IMR-90 (cell line): Measurements from ENCODE around the gene C1QTNF1. TPM values are rescaled to one million over a fixed set of nuclear protein-coding genes. Genes with fewer than 3 reads are reported as not detected.

Experiments used
- ATAC-seq: fragments of 200-7000 bp; cut with Tn5 transposase; 2 replicates; pipeline ENCODE4 v1.9.1; 2020; ENCODE audit warnings: low read depth, mild to moderate bottlenecking, moderate library complexity
- BruUV-seq: library from RNA; stranded (reverse); fragments of 400-500 nt; replicated peaks from 2 replicates; lab custom pipeline; 2021; lab: Mats Ljungman, UMichigan
- CTCF ChIA-PET: fragments of 300-600 bp; formaldehyde crosslinking; extraction: SDS; loops from one replicate; lab custom pipeline; 2021; ENCODE audit warnings: antibody characterized with exemption; lab: Yijun Ruan, JAX
- POLR2A ChIA-PET: fragments of 300-600 bp; sonication (Branson Sonifier 250); formaldehyde crosslinking; loops from one replicate; lab custom pipeline; 2022; ENCODE audit warnings: antibody characterized with exemption; ENCODE audit not compliant: unreplicated experiment; lab: Charles Lee
- DNase-seq: peaks from one replicate; pipeline ENCODE4 v3.0.0; 2013
- H2AFZ ChIP-seq: replicated peaks from 2 replicates; pipeline ENCODE3; 2013; ENCODE audit warnings: low read length, mild to moderate bottlenecking; ENCODE audit not compliant: poor library complexity
- H2AK5ac ChIP-seq: 2 replicates; pipeline ENCODE4 v1.6.1; 2013; ENCODE audit warnings: low read depth, low read length, inconsistent platforms
- H2AK9ac ChIP-seq: replicated peaks from 2 replicates; pipeline ENCODE3; 2013; ENCODE audit warnings: mild to moderate bottlenecking, low read depth, low read length, moderate library complexity; ENCODE audit not compliant: poor library complexity
- H2BK120ac ChIP-seq: 2 replicates; pipeline ENCODE4 v1.6.1; 2013; ENCODE audit warnings: low read depth, low read length, inconsistent platforms
- H2BK15ac ChIP-seq: 3 replicates; pipeline ENCODE4 v1.6.1; 2013; ENCODE audit warnings: low read depth, low read length, inconsistent platforms
- H2BK20ac ChIP-seq: 2 replicates; pipeline ENCODE4 v1.6.1; 2013; ENCODE audit warnings: low read depth, mild to moderate bottlenecking, inconsistent platforms, low read length, moderate library complexity
- H2BK5ac ChIP-seq: 2 replicates; pipeline ENCODE4 v1.6.1; 2013; ENCODE audit warnings: mild to moderate bottlenecking, low read depth, low read length, inconsistent platforms; ENCODE audit not compliant: poor library complexity, severe bottlenecking
- H3K14ac ChIP-seq: replicated peaks from 2 replicates; pipeline ENCODE4 v1.6.1; 2013; ENCODE audit warnings: low read depth, low read length, inconsistent platforms
- H3K18ac ChIP-seq: 2 replicates; pipeline ENCODE4 v1.6.1; 2013; ENCODE audit warnings: low read depth, low read length, control low read depth
- H3K23ac ChIP-seq: 2 replicates; pipeline ENCODE4 v1.6.1; 2013; ENCODE audit warnings: low read depth, low read length, inconsistent platforms
- H3K27ac ChIP-seq: 2 replicates; pipeline ENCODE4 v1.5.1; 2013; ENCODE audit warnings: mild to moderate bottlenecking, control low read depth, low read length; ENCODE audit not compliant: insufficient read depth
- H3K27me3 ChIP-seq: 2 replicates; pipeline ENCODE4 v1.6.1; 2013; ENCODE audit warnings: low read length; ENCODE audit not compliant: control insufficient read depth, insufficient read depth
- H3K36me3 ChIP-seq: 2 replicates; pipeline ENCODE4 v1.6.1; 2013; ENCODE audit warnings: low read length, mixed read lengths; ENCODE audit not compliant: control insufficient read depth, insufficient read depth
- H3K4ac ChIP-seq: 2 replicates; pipeline ENCODE4 v1.6.1; 2013; ENCODE audit warnings: low read depth, low read length, inconsistent platforms
- H3K4me1 ChIP-seq: 2 replicates; pipeline ENCODE4 v1.6.1; 2013; ENCODE audit warnings: low read length, mixed read lengths; ENCODE audit not compliant: control insufficient read depth, insufficient read depth
- H3K4me2 ChIP-seq: 2 replicates; pipeline ENCODE4 v1.6.1; 2013; ENCODE audit warnings: low read depth, mild to moderate bottlenecking, control low read depth, low read length, moderate library complexity
- H3K4me3 ChIP-seq: 2 replicates; pipeline ENCODE4 v1.5.1; 2013; ENCODE audit warnings: low read depth, mild to moderate bottlenecking, control low read depth, low read length, moderate library complexity; ENCODE audit not compliant: insufficient read depth
- H3K56ac ChIP-seq: 2 replicates; pipeline ENCODE4 v1.6.1; 2013; ENCODE audit warnings: low read length, inconsistent platforms; ENCODE audit not compliant: insufficient read depth; ENCODE audit errors: extremely low read depth
- H3K79me1 ChIP-seq, 2 experiments: 2 replicates each; pipeline ENCODE4 v1.6.1; 2013; ENCODE audit warnings: low read length in 2 of 2, inconsistent platforms in 1 of 2, low read depth in 1 of 2
- H3K9ac ChIP-seq: 2 replicates; pipeline ENCODE4 v1.6.1; 2013; ENCODE audit warnings: low read depth, low read length, control low read depth
- H3K9me1 ChIP-seq: 2 replicates; pipeline ENCODE4 v1.6.1; 2013; ENCODE audit warnings: low read length, inconsistent platforms; ENCODE audit not compliant: insufficient read depth
- H3K9me3 ChIP-seq: 2 replicates; pipeline ENCODE4 v1.6.1; 2013; ENCODE audit warnings: low read length; ENCODE audit not compliant: control insufficient read depth, insufficient read depth
- H4K20me1 ChIP-seq: 2 replicates; pipeline ENCODE4 v1.6.1; 2013; ENCODE audit warnings: low read length, inconsistent platforms; ENCODE audit not compliant: insufficient read depth
- H4K5ac ChIP-seq: 2 replicates; pipeline ENCODE4 v1.6.1; 2013; ENCODE audit warnings: mild to moderate bottlenecking, low read depth, low read length, control low read depth
- H4K8ac ChIP-seq, 2 experiments: 2 replicates each; pipeline ENCODE4 v1.6.1; 2013; ENCODE audit warnings: low read depth in 2 of 2, low read length in 2 of 2, control low read depth in 1 of 2, inconsistent platforms in 1 of 2
- H4K91ac ChIP-seq: 2 replicates; pipeline ENCODE4 v1.6.1; 2013; ENCODE audit warnings: low read depth, low read length, inconsistent platforms; ENCODE audit not compliant: insufficient read depth
- CEBPB ChIP-seq: IDR thresholded peaks from 2 replicates; pipeline ENCODE4 v1.6.1; 2012; ENCODE audit warnings: low read depth, low read length, improper control_type of control experiment
- CTCF ChIP-seq: conservative IDR thresholded peaks from 2 replicates; pipeline ENCODE4 v1.5.1; 2012; ENCODE audit warnings: mild to moderate bottlenecking, low read depth, low read length, improper control_type of control experiment
- MAFK ChIP-seq: IDR thresholded peaks from 2 replicates; pipeline ENCODE4 v1.6.1; 2012; ENCODE audit warnings: low read depth, low read length, improper control_type of control experiment
- NFE2L2 ChIP-seq: fragments of 150-350 bp; IDR thresholded peaks from 2 replicates; pipeline ENCODE4 v1.6.1; 2016; ENCODE audit warnings: low read depth, mild to moderate bottlenecking, low read length
- POLR2A ChIP-seq: IDR thresholded peaks from 2 replicates; pipeline ENCODE4 v1.6.1; 2012; ENCODE audit warnings: mild to moderate bottlenecking, low read depth, low read length
- RAD21 ChIP-seq: IDR thresholded peaks from 2 replicates; pipeline ENCODE4 v1.6.1; 2012; ENCODE audit warnings: low read length, improper control_type of control experiment
- RCOR1 ChIP-seq: IDR thresholded peaks from 2 replicates; pipeline ENCODE4 v1.6.1; 2012; ENCODE audit warnings: mild to moderate bottlenecking, low read length, improper control_type of control experiment; ENCODE audit not compliant: insufficient replicate concordance
- SMC3 ChIP-seq: fragments of 150-350 bp; IDR thresholded peaks from 2 replicates; pipeline ENCODE4 v1.6.1; 2016; ENCODE audit warnings: low read depth, mild to moderate bottlenecking, antibody characterized with exemption, low read length, moderate library complexity
- USF2 ChIP-seq: fragments of 150-350 bp; IDR thresholded peaks from 2 replicates; pipeline ENCODE4 v1.6.1; 2017; ENCODE audit warnings: mild to moderate bottlenecking, antibody characterized with exemption, low read length, low read depth
- WGBS, 2 experiments: methylation state at CpG; one replicate each; pipeline versions ENCODE4 v1.1.5 to v1.1.7; 2013; ENCODE audit warnings: missing lambda C conversion rate in 2 of 2; ENCODE audit not compliant: insufficient read length in 1 of 2; ENCODE audit errors: extremely low coverage in 2 of 2; 5-methylcytosine and 5-hydroxymethylcytosine counted together
- dilution Hi-C: fragments of 300-500 bp; cut with HindIII; formaldehyde crosslinking; loops from one replicate; pipeline ENCODE4 v1.14.3; 2018; ENCODE audit warnings: low sequenced_read_pairs; ENCODE audit not compliant: unreplicated experiment
- in situ Hi-C: fragments of 300-500 bp; cut with MboI; formaldehyde crosslinking; loops from 3 replicates; pipeline ENCODE4 v1.14.3; 2019; ENCODE audit warnings: low sequenced_read_pairs, inconsistent platforms, mixed read lengths
- intact Hi-C: fragments of 100-400 bp; cut with micrococcal nuclease; formaldehyde crosslinking; loops from 2 replicates; pipeline ENCODE4 v1.10.0; 2022
- polyA plus RNA-seq, 3 experiments: library from polyadenylated mRNA; depleted of rRNA; stranded (reverse); fragments of >200 nt; gene quantifications; 2 replicates each; pipeline ENCODE4 v1.2.3, GENCODE V29; 2012; ENCODE audit warnings: low replicate concordance in 1 of 3
- total RNA-seq: library from RNA; depleted of rRNA; stranded (reverse); fragments of >200 nt; gene quantifications from 2 replicates; pipeline ENCODE4 v1.2.3, GENCODE V29; 2012

The C1QTNF1 gene
- total and polyA plus RNA-seq, 2 of the 4 experiments (the other 2 are of a cell fraction) = 3.4 to 8.4 TPM

GRCh38 chr17:79002291-79002690 is 21.7 kb upstream of the C1QTNF1 start:
- BruUV-seq = no TSS peak
- Histone ChIP-seq H3K4me2 (no peak overlapping the region), H4K8ac (no peak overlapping the region), H3K56ac (no peak overlapping the region), H3K4me3 (no peak overlapping the region), H3K27me3 (no peaks in the 10 kb centered on the region), H3K23ac (no peak overlapping the region), H3K9me3 (no peaks in the 10 kb centered on the region), H3K27ac (no peak overlapping the region), H3K79me1 (peaks cover 22 to 82% of the 10 kb centered on the region in 2 experiments), H3K4me1 (no peaks in the 10 kb centered on the region), H2BK20ac (no peak overlapping the region), H2BK15ac (no peak overlapping the region), H3K14ac (no peak overlapping the region), H3K36me3 (peaks cover 25% of the 10 kb centered on the region), H3K9me1 (peaks cover 4% of the 10 kb centered on the region; the same call in 1 of the 2 replicates), H2AK9ac (no peak overlapping the region), H3K4ac (no peak overlapping the region), H2AK5ac (no peak overlapping the region), H4K5ac (no peak overlapping the region), H3K9ac (no peak overlapping the region), H3K18ac (no peak overlapping the region), H4K91ac (no peak overlapping the region), H2BK120ac (no peak overlapping the region), H2AFZ (no peak overlapping the region), H2BK5ac (no peak overlapping the region), H4K20me1 (peaks cover 78% of the 10 kb centered on the region)
- in situ Hi-C loops = no loop called here
- ATAC-seq = no peak
- CTCF ChIA-PET = no interaction called here
- no CpG with 5 or more reads among the region's 14 CpGs for WGBS, 2 experiments
- DNase-seq = no peak
- no peak for TF ChIP-seq SMC3
- TF ChIP-seq RCOR1 = no peak
- no peak for TF ChIP-seq MAFK
- TF ChIP-seq CTCF = no peak
- no peak for TF ChIP-seq CEBPB
- no peak for TF ChIP-seq NFE2L2
- TF ChIP-seq USF2 = no peak
- no peak for TF ChIP-seq POLR2A
- no peak for TF ChIP-seq RAD21
- POLR2A ChIA-PET = no interaction called here
- intact Hi-C loops = no loop called here
- dilution Hi-C loops = no loop called here
